NCI-H526 (cell line): ENCODE measurements around the gene MGAT3.
"Not testable (repeated sequence)": the region's sequence is repeated elsewhere in the genome, so short reads cannot be mapped to it uniquely, and the experiment has no call there.

Experiments
- DNase-seq, 2 experiments: peaks; one replicate each; lab custom pipeline; 2025; lab: John Stamatoyannopoulos, UW

Gene MGAT3

DNA sequence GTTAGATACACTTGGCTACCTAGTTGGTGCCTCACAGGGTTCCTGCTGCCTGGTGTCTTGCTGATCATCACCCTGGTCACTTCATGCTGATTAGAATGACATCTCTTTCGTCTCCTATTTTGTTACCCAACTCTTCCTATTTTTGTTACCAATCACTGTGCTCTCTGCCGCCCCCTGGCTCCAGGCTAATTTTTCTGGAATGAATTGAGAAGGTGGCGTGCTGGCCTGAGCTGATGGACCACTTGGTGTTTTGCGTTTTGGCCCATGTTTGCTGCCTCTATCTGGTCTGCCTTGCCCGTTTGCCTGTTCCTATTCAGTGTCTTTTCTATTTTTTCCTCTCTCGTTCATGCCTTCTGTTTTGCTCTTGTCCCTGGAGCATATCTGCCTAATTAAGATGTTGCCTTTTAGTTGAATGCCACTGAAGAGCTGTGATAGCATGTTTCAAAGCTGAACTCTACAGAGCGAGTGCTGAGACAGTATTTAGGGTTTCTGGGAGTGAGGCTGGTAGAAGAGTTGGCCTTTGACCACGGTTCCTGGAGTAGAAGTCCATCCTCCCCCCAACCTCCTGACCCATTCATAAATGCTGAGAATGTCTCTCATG, 57.7 kb downstream of the MGAT3 start:
- DNase-seq, result peak in 1 of 2 experiments; percentile 30

DNA sequence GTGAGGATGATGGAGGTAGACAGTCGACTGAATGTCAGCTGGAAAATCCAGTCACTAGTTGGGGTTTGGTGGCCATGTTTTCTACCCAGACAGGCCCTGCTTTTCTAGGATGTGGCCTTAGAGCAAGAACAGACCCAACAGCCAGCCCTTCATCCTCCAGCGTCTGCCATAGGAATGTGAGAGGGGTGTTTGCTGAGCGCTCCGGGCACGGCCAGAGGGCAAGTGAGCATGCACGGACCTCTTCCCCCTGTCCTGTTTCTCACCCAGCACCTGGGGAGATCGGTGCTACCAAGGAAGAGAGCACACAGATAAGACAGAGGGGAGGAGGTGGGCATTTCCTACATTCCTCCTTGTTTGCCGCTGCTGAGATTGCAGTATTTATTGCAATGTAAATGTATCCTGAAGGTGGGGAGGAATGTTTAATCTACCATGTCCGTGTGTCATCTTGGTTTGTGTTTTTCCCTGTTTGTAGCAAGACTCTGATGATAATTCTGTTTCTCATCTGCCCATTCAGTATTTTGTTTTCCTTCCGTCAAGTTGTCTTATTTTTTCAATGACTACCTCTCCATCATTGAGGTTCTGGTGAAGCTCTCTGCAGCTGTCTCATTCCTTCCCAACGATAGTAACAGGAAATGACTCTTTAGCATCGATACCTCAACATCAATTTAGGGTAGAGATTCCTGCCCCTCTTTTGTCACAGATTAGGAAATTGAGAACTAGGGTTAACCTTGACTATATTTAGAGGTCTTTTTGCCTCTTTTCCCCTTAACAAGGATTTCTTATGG, 58.6 kb downstream of the MGAT3 start:
- DNase-seq, result no peak

DNA sequence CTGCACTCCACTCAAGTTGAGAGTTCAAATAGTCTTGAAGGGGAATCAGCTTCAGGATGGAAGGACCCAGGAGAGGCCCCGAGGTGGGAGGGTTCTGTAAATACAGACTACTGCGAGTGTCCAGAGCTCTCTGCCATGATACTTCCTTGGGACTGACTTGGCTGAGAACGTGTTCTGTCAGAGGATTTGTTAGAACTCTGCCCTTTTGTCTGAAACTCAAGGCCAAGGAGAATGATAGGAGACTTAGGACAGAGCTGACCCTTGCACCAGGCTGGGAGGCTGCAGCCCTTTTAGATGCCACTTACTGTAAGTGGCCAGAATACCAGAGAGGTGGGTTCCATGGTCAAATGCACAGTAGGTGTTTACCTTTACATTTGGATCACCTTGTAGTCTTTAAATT, 60.7 kb downstream of the MGAT3 start:
- DNase-seq, result no peak

DNA sequence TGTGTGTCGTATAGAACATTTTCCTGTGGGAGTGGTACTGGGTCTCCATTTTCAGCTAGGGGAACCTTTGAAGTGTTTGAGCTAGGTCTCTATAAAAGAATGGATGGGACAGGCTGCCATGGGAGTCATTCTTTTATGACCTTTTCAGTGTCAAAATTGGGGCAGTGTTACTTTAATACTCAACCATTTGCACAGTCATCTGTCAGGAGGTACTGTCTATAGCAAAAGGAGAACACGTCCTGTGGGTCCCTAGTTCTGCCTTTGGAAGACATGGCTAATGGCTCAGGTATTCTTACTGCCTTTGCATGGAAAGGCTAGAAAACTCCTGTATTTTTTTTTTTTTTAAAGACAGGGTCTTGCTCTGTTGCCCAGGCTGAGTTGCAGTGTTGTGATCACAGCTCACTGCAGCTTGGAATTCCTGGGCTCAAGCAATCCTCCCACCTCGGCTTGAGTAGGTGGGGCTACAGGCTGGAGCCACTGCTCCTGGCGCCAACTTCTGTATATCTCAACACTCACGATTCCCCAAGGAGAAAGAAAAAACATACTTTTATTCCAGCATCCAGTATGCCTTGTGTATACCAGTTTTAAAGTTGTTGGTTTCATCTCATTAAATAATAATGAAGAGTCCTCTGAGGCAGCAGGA, 61.5 kb downstream of the MGAT3 start:
- DNase-seq, result no peak

DNA sequence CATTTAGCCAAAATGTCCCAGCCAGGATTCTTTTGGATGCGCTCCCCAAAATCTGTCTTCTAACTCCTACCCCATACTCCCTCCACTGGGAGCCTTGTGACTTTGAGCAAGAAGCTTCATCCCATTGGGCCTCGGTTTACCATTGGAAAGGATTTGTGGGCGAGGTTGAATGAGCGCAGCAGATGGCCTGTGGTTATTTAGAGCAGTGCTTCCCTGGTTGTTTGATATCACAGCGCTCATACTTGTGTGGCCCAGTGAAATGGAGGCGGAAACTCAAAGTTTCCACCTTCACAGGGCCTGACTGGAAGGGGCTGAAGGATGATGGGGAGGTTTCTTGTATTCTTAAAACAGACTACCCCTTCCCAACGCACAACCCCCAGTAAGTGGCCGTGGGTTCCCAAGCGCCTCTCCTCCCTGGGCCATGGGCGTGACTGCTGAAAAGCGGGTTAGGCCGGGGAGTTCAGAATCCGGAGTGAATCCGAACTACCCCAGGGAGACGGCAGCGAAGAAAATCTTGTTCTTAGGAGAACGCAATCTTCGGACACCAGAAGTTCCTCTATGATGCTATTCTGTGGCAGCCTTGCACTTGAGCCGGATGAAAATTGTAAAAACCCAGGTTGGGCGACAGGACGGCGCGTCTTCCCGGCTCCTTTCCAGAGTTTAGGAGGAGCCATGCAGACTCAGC, 62.3 kb downstream of the MGAT3 start:
- peak in 1 of 2 experiments; percentile 50 for DNase-seq

DNA sequence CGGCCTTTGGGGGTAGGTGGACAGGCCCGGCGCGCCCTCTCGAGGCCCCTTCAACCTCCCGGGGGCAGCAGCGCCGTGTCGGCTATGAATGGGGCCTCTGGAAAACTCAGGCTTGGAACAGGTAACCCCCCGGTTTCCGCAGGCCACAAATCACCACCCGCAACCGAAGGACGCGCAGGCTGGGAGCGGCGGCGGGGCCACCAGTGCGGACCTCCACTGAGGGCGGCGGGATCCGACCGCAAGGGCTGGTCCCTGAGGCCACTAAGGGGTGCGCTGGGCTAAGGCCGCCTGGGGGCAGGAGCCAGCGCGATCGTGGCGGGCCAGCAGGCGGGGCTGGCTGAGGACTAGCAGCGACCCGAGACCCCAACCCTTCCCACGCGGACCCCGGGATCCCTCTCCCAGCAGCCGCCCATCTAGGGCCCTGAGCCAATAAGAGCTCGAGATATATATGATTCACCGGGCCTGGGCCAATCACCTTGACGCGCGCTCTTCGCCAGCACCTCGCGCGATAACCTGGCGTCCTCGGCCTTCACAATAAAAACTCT, 62.9 kb downstream of the MGAT3 start:
- peak; percentile 94 to 97 for DNase-seq

DNA sequence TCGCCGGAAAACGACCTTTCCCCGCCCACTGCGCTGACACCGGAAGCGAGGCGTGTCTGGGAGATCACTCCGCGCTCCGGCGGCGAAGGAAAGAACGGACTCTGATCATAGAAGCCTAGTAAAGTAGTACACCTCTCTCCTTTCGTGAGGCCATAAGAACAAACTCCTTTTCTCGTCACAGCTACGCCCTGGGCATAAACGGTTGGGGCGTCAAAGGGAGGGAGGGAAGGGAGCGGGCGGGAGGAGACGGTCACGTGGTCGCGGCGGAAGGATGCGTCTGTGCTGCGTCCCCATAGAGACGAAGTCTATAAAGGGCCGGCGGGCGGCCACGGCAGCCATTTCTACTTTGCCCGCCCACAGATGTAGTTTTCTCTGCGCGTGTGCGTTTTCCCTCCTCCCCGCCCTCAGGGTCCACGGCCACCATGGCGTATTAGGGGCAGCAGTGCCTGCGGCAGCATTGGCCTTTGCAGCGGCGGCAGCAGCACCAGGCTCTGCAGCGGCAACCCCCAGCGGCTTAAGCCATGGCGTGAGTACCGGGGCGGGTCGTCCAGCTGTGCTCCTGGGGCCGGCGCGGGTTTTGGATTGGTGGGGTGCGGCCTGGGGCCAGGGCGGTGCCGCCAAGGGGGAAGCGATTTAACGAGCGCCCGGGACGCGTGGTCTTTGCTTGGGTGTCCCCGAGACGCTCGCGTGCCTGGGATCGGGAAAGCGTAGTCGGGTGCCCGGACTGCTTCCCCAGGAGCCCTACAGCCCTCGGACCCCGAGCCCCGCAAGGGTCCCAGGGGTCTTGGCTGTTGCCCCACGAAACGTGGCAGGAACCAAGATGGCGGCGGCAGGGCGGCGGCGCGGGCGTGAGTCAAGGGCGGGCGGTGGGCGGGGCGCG, 63.7 kb downstream of the MGAT3 start, which contains the start of gene ATF4:
TSS of gene ATF4 (plus strand) at position 337 of the 880 bp plus-strand sequence. CDS start 884 bp downstream, outside the sequence.
- peak in 1 of 2 experiments; percentile 90 for DNase-seq

DNA sequence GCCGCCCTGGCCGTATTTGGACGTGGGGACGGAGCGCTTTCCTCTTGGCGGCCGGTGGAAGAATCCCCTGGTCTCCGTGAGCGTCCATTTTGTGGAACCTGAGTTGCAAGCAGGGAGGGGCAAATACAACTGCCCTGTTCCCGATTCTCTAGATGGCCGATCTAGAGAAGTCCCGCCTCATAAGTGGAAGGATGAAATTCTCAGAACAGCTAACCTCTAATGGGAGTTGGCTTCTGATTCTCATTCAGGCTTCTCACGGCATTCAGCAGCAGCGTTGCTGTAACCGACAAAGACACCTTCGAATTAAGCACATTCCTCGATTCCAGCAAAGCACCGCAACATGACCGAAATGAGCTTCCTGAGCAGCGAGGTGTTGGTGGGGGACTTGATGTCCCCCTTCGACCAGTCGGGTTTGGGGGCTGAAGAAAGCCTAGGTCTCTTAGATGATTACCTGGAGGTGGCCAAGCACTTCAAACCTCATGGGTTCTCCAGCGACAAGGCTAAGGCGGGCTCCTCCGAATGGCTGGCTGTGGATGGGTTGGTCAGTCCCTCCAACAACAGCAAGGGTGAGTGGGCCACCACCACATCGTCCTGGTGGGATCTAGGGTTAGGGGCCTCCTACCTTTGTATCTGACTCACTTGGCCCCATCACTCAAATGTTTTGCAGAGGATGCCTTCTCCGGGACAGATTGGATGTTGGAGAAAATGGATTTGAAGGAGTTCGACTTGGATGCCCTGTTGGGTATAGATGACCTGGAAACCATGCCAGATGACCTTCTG, 64.5 kb downstream of the MGAT3 start:
- DNase-seq, result not testable (repeated sequence)

DNA sequence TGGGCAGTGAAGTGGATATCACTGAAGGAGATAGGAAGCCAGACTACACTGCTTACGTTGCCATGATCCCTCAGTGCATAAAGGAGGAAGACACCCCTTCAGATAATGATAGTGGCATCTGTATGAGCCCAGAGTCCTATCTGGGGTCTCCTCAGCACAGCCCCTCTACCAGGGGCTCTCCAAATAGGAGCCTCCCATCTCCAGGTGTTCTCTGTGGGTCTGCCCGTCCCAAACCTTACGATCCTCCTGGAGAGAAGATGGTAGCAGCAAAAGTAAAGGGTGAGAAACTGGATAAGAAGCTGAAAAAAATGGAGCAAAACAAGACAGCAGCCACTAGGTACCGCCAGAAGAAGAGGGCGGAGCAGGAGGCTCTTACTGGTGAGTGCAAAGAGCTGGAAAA, 65.3 kb downstream of the MGAT3 start:
- not testable (repeated sequence) for DNase-seq

DNA sequence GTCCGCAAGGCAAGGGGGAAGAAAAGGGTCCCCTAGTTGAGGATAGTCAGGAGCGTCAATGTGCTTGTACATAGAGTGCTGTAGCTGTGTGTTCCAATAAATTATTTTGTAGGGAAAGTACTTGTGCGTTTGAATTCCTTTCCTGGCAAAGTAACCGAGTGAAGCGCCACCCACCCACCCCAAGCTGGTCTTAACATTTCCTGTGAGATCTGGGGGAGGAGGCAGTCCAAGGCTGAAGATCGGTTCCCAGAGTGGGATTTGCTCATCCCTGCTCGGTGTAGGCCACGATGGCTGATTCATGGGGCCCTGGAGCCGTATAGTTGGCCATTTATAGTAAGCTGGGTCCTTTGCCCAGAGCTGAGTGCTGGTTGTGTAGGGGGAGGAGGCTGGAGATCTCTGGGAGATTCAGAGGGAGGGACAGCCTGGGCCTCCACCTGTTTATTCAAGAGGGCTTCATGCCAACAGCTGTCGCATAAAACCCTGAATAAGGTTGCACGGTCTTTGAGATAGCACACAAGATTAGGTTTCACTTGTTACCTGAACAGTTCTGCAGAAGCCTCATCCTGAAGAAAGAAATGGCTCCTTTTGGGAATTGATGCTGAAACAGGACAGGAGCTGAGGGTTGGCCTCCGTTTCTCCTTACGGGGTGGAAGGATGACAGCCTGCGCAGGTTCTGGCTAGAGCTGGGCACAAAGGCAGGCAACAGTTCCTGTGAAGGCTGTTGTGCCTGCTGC, 65.9 kb downstream of the MGAT3 start:
- peak in 1 of 2 experiments; percentile 52 for DNase-seq

DNA sequence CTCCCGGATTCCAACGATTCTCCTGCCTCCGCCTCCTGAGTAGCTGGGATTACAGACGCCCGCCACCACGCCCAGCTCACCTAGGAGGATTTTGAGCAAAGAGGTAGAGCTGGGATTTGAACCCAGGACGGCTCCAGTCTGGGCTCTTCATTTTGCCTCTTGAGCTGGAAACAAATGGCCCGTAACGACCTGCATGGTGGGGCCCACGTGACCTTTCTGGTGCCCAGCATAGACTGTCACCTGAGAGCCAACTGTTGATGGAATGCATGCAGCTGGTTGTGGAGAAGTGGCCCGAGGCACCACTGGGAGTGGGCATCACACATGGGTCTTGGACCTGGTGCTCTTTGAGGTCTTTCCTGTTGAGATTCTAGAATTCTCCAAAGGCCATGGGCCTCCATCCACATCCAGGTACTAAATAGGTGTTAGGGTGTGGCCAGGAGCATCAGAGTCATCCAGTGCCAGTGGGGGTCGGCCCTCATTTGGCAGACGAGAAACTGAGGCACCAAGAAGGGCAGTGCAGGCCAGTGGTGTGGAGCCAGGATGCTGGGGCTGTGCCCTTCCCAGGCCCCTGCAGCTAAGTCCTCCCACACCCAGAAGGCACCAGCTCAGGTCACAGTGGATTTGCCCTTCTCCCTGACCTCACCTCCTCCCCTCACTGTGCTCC, 67.4 kb downstream of the MGAT3 start:
- peak in 1 of 2 experiments; percentile 14 for DNase-seq

DNA sequence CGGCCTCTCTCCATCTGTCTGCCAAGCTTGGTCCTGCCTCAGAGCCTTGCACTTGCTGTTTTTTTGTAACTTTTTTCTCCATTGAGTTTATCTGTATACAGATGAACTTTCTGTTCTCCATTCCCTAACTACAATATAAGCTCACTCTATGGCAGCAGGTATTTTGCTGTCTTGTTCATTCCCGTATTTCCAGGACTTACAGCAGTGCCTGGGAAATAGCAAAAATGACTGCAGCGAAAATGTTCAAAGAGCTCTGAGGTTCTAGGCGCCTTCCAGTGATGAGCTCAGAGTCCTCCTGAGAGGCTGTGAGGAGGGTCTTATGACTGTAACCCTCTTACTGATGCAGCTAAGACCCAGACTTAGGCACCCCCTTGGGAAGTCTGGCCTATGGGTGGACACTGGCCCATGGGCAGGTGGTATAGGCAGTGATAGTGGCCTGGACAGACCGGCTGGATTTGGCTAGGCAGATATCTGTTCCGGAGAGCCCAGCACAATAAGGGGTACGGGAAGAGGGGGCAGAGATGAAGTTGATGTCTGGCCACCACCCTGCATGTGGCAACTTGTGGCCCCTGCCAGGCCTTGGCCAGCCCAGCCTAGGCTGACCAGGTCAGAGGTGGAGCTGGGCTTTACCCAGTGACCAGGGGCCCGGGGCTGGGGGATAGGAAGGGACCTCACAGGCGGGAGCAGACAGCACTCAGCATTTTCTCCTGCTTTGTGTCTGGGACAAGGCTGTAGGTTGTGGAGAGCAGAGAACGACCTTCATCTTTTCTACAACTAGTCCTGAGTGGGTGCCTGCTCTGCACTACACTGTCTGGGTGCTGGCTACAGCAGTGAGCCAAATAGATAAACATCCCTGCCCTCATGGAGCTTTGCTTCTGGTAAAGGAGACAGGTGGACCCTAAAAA, 68.2 kb downstream of the MGAT3 start:
- no peak for DNase-seq

DNA sequence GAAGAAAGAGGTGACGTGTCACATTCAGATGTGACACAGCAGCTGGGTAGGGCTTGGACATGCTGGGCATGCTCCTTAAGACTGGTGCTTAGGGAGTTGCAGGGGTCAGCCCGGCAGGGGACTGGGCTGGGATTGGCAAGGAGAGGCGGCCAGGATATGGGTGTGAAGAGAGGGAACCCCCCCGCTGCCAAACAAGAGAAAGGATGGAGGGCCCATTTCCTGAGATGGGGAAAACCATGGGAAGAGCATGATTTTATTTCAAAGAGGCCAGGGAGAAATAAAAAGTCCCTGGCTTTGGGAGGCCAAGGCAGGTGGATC, 68.8 kb downstream of the MGAT3 start:
- no peak for DNase-seq

DNA sequence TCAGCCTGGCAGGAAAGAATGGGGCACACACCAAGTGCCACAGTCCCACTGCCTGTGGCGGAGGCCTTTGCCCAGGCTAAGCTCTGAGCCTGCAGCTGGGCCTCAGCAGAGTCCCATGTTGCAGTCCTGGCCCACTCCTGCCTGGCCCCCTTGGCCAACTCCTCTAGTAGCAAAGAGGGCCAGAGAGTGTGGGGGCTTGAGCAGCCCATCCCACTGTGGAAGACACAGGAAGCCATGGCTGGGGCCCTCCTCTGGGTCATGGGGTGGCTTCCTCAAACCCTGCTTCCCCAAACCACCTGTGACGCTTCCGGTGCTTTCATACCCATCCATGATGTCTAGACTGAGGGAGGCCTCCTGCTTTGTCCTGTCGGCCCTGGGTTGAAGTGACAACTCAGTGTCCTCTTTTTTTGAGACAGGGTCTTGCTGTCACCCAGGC, 69.9 kb downstream of the MGAT3 start:
- no peak for DNase-seq

DNA sequence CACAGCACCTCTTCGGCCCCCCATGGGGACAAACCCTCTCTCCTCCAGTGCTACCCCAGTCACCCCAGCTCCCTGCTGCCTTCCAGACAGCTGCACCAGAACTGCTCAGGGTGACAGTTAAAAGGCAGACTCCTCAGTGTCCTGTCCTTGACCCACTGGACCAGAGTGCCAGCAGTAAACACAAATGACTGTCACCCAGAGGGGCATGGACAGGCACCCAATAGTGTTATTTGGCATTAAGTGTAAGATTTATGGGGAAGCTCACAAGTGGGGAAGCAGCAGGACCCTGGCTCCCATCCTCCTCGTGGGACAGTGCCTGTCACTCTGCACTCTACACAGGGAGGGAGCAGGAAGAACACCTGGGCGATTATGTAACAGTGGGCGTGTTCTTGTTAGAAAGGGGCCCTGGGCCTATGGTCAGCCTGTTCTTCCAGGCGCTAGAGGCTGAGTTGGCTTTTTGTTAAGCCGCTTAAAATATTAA, 70.7 kb downstream of the MGAT3 start:
- DNase-seq, result peak in 1 of 2 experiments; percentile 36

DNA sequence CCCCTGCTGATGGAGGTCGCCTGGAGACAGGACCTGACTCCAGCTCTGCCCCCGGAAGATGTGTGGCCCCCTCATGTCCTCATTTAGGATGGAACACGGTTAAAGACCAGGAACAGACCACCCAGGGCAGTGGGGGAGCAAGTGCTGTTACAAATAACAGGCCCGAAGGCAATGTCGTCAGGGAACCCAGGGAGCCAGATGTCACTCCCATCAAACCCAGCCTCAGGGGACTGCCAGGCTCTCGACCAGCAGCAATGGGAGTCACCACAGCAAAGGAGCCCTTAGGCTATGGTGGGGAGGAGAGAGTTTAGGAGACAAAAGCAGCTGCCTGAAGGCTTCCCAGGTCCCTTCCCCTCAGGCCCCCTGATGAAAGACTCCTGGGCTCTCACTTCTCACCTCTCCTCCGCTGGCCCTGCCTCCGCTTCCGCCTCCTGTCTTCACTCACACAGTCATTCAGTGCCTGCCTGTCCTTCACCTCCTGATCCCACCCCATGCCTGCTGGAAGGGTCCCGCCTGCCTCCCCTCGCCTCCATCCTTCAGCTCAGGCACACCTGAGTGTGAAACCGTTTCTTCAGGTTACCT, 71.4 kb downstream of the MGAT3 start:
- DNase-seq, result peak in 1 of 2 experiments; percentile 22

DNA sequence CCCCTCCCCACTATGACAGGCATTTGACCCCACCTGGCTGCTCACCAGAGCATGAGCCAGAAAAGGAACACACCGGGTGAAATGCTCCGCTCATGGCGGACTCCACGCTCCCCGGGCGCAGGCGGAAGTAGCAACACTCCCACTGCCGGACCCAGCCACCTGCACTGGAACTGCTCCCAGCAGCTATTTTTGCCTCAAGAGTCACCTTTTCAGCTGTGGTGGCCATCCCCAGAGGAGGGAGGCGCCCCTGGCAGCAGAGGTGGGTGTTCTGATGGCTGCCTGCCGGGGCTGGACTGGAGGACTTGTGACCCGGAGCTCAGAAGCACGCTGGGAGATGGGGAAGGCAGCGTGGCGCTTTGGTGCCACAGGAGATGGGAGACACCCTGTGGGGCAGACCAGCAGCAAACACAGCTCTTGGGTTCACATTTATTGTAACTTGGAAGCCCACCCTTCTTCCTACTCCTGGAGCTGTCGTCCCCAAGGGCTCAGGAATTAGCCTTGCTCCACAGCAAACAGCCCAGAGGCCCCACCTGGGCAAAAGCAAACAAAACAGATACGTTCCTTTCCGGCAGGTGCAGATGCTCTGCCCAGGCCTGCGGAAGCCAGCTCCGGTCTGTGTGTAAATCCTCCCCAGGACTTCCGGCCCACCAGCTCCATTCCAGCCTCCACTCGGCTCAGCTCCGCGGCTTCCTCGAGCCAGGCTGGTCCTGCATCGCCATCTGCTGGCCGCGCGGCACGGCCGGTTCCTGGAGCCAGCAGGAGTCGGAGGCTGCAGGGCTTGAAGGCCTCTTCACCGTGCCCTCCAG, 72.1 kb downstream of the MGAT3 start:
- peak; percentile 90 to 95 for DNase-seq
